ENCODE results near the gene LIPF. TPM values are rescaled to one million over a fixed set of nuclear protein-coding genes. Genes with fewer than 3 reads are reported as not detected.
"Not testable (repeated sequence)": the region's sequence is repeated elsewhere in the genome, so short reads cannot be mapped to it uniquely, and the experiment has no call there.

Gene LIPF
- total RNA-seq, 1 donor from 2014 or later = not detected

DNA sequence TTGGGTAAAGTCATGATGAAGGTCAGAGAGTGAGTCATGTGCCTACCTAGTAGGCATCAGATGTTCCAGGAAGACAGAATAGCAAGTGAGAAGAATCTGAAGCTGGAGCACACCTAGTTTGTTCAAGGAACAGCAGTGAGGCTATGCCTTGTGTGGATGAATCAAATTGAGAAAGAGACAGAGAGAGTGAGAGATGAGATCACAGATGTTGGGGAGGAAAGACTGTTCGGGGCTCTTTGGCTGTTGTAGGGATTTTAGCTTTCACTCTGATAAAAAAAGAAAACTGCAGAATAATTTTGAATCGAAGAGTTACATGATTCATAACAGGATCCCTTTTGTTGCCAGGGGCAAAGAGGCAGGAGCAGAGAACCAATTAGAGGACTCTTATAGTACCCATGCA lies 6.3 kb downstream of the LIPF start:
- intact Hi-C loops (cut with DNase I) = no loop called here

DNA sequence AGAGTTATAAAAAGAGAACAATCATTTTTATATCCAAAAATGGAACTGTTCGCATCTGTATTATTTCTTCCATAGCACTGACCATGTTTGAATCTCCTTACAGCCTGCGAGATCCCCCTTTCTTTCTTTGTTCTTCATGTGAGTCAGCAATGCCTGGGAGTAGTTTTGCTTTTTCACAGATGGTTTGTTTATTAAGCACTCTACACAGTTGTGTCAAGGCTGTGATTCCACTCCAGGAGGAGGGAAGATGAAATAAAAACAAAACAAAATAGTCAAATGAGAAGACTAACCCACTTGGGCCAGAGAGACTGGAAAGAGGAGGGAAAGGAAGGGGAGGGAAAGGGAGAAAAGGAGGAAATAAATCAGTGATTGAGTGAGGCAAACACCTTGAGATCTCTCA lies 7.8 kb downstream of the LIPF start:
- intact Hi-C loops (cut with DNase I) = no loop called here
- DNase-seq (ENCODE audit: low spot score) = no peak

More for the DNA sequence above, 6.3 kb downstream of the LIPF start:
- DNase-seq (ENCODE audit: low spot score) = no peak

- intact Hi-C loops (cut with DNase I) = no loop called here
These were observed 12.2 kb downstream of the LIPF start for GRCh38 chr10:88676283-88677060.

DNA sequence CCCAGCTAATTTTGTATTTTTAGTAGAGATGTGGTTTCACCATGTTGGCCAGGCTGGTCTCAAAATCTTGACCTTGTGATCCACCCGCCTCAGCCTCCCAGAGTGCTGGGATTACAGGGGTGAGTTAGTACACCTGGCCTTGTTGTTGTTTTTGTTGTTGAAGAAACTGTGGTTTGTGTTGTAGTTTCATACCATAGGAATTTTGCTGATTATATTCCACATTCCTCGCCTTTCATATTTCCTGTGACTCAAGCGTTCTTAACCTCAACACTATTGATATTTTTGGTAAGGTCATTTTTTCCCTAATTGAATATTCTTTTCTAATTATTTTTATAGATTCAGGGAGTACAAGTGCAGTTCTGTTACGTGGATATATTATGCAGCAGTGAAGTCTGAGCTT lies 16.7 kb downstream of the LIPF start:
- intact Hi-C loops (cut with DNase I) = no loop called here

More at GRCh38 chr10:88676283-88677060, 12.2 kb downstream of the LIPF start:
- no peak for DNase-seq (ENCODE audit: low spot score)

GRCh38 chr10:88682491-88682890 lies 18.2 kb downstream of the LIPF start:
- DNase-seq (ENCODE audit: low spot score) = no peak
- intact Hi-C loops (cut with DNase I) = no loop called here

More for the DNA sequence above, 16.7 kb downstream of the LIPF start:
- DNase-seq (ENCODE audit: low spot score) = no peak

DNA sequence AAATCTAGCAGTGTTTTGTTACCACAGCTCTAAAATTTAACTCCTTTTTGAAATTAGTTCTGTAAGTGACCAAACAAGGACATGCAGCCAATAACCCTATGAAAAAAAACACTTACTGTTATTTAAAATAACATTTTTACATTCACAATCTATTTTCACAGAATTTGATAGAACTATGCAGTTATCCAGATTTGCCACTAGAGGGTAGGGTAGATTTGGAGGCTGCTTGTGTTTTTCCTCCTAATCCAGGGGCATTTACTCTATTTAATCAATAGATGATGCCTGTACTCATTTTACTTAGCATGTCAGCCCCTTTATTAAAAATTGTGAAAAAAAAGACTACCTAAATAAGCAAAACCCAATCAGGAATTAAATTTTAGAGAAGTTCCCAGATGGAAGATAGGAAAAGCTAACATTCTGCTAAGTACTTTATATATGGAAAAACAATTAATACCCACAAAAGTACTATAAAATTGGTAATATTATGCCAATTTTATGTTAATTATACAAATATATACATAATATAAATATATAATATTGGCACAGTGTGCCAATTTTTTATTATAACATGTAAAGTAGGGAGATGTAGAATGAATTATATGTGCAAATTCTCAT lies 23.7 kb downstream of the LIPF start:
- DNase-seq (ENCODE audit: low spot score) = no peak
- intact Hi-C loops (cut with DNase I) = no loop called here

- intact Hi-C loops (cut with DNase I) = no loop called here
- DNase-seq (ENCODE audit: low spot score) = no peak
These were observed 25.1 kb downstream of the LIPF start for GRCh38 chr10:88689366-88689765.

DNA sequence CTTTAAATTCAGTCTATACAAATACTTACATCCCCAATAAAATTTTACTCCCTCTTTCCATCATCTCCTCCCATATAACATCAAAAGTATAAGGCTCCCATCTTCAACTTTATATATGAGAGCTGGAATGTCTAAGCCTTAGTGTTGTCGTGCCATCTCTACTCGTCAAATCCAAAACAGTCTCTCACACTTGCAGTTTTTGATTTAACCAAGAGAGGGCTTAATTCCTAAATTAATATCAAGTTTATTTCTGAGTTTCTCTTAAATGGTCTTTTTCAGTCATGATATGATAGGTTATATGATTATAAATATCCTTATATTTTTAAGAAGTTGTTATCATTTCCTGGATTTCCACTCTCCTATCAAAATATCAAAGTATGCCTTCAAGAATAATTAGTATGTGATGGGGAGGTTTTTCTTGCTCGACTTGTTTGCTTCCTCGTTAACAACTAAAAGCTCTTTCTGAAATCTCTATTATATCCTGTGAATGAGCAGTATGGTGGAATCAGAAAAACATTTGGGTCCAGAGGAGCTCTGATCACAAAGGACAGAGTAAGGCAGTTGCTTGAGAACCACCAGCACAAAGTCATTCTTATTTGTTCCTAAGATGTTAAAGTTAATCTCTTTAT lies 29.3 kb downstream of the LIPF start:
- intact Hi-C loops (cut with DNase I) = no loop called here
- DNase-seq (ENCODE audit: low spot score) = no peak

DNA sequence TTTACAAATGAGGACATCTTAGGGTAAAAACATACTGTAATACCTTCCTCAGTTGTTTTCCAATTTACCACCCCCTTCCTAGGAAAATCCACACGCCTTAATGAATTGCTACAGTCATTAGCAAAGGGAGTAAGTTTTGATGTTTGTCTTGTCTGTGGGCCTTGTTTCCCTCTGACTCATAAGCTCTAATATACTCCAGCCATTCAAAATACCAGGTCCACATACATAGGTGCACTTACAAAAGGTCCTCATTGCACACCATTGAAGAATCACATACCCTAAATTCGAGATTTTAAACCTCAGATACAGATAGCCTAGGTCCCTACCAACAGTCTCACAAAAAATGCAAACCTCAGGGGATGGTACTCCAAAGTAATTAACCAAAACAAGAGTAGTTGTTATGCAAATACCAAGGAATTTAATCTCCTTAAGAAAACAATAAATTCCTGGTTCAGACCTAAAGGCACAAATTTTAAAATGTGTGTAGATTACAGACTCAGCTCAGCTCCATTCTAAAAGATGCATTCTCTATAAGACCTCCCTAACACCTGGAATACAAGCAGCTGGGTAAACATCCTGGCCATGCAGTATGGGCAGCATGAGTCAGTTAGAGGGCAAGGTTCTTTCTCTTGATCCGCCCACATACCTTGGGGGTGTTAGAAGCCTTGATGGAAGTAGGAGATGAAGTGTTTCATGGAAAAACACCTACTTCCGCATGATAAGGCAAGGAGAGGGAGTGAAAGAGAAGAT lies 38.8 kb downstream of the LIPF start:
- DNase-seq (ENCODE audit: low spot score) = no peak
- intact Hi-C loops (cut with DNase I) = no loop called here

GRCh38 chr10:88705958-88706357 lies 41.7 kb downstream of the LIPF start, which contains the start of gene LIPK:
TSS of gene LIPK (plus strand) at chr10:88706249. CDS start at chr10:88724544, 18,295 bp downstream.
- DNase-seq (ENCODE audit: low spot score) = no peak
- intact Hi-C loops (cut with DNase I) = no loop called here

- intact Hi-C loops (cut with DNase I) = no loop called here
- no peak for DNase-seq (ENCODE audit: low spot score)
These were observed 43.4 kb downstream of the LIPF start for GRCh38 chr10:88707429-88708155.

GRCh38 chr10:88709361-88709760 lies 45.1 kb downstream of the LIPF start:
- intact Hi-C loops (cut with DNase I); DNase-seq (ENCODE audit: low spot score): not testable (repeated sequence)

- intact Hi-C loops (cut with DNase I) = no loop called here
- no peak for DNase-seq (ENCODE audit: low spot score)
These were observed 51.3 kb downstream of the LIPF start for GRCh38 chr10:88715517-88715916.

DNA sequence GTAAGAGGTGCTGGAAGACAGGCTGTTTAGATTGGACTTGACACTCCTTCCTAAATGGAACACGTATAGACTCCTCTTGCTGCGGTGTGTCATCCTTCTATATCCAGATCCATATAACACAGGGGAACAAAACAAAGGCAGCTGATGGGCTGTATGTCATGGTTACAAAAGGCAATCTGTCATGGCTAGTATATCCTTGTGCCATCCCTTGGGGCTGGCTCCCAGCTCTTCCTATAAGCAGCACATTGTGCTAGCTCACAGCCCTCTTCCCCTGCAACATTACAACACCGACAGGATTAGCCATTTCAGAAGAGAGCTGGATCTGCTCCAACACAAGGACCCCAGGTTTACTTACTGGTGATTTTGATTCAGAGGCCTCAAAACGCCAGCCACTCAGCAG lies 57.1 kb downstream of the LIPF start:
- DNase-seq (ENCODE audit: low spot score) = no peak
- intact Hi-C loops (cut with DNase I) = no loop called here

DNA sequence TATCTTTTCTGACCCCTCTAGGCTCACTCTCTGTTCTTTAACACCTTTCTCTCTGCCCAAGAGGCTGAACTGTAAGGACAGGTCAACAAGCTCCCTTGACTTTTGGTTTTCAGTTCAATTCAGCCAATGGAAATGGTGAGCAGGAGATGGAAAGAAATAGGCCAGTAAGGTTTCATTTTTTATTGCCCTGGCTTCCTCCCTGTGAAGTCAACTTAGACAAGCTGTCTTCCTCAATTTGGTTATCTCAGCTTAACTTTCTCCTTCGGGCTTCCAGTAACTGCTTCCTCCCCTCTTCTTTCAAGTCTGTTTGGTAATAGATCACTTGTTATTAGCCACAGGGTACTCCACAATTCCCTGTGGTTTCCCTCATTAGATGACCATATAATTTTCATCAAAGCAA lies 61.6 kb downstream of the LIPF start:
- intact Hi-C loops (cut with DNase I) = no loop called here
- DNase-seq (ENCODE audit: low spot score) = no peak

DNA sequence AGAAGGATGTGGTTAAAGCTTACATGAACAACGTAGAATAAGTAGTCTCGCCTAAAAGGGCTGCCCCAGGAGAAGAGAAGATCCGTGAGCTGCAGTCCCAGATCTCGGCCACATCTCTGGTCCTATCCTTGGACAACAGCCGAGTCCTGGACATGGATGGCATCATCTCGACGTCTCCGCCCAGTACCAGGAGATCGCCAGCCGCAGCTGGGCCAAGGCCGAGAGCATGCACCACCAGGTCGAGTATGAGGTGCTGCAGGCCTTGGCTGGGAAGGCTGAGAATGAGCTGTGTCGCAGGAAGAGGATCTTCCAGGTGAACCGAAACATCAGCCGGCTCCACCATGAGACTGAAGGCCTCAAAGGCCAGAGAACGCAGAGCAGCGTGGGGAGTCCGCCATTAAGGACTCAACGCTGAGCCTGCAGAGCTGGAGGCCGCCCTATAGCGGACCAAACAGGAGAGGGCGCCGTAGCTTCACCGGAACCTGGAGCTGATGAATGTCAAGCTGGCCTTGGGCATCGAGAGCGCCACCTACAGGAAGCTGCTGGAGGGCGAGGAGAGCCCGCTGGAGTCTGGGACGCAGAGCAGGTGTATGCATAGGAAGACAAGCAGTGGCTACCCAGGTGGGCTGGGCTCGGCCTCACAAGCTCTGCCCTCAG lies 64.0 kb downstream of the LIPF start:
- no peak for DNase-seq (ENCODE audit: low spot score)
- intact Hi-C loops (cut with DNase I) = no loop called here
